H9 (cell line): ENCODE measurements around the gene SPHK1. TPM values are rescaled to one million over a fixed set of nuclear protein-coding genes. Genes with fewer than 3 reads are reported as not detected.

Experiments
- DNase-seq: peaks from one replicate; pipeline ENCODE4 v3.0.0-alpha.2; 2017
- H2AFZ ChIP-seq: one replicate; pipeline ENCODE4 v1.6.1; 2013; ENCODE audit warnings: mild to moderate bottlenecking, low read length, control low read depth, moderate library complexity
- H2AK5ac ChIP-seq: 2 replicates; pipeline ENCODE4 v1.6.1; 2013; ENCODE audit warnings: low read length, control low read depth, mixed read lengths; ENCODE audit not compliant: insufficient read length
- H2BK120ac ChIP-seq: one replicate; pipeline ENCODE4 v1.6.1; 2013; ENCODE audit warnings: low read depth, mild to moderate bottlenecking, low read length, control low read depth, inconsistent platforms; ENCODE audit not compliant: poor library complexity, severe bottlenecking
- H2BK12ac ChIP-seq: 2 replicates; pipeline ENCODE4 v1.6.1; 2013; ENCODE audit warnings: low read length, control low read depth, mixed read lengths, low read depth; ENCODE audit not compliant: insufficient read length
- H2BK15ac ChIP-seq: 2 replicates; pipeline ENCODE4 v1.6.1; 2013; ENCODE audit warnings: low read depth, low read length, control low read depth
- H2BK20ac ChIP-seq: one replicate; pipeline ENCODE4 v1.6.1; 2013; ENCODE audit warnings: low read depth, mild to moderate bottlenecking, low read length, control low read depth, inconsistent platforms; ENCODE audit not compliant: poor library complexity, severe bottlenecking
- H2BK5ac ChIP-seq: 2 replicates; pipeline ENCODE4 v1.6.1; 2013; ENCODE audit warnings: low read length, control low read depth, mixed read lengths; ENCODE audit not compliant: insufficient read length
- H3K14ac ChIP-seq: 2 replicates; pipeline ENCODE4 v1.6.1; 2013; ENCODE audit warnings: low read length, control low read depth; ENCODE audit not compliant: insufficient read depth
- H3K18ac ChIP-seq: 2 replicates; pipeline ENCODE4 v1.6.1; 2013; ENCODE audit warnings: low read depth, mild to moderate bottlenecking, mixed read lengths, low read length, control low read depth; ENCODE audit not compliant: insufficient read length
- H3K23ac ChIP-seq: 2 replicates; pipeline ENCODE4 v1.6.1; 2013; ENCODE audit warnings: low read length, control low read depth, mixed read lengths, low read depth; ENCODE audit not compliant: insufficient read length
- H3K23me2 ChIP-seq: 2 replicates; pipeline ENCODE4 v1.6.1; 2013; ENCODE audit warnings: low read depth, mild to moderate bottlenecking, mixed read lengths, low read length, control low read depth; ENCODE audit not compliant: insufficient read length, poor library complexity, severe bottlenecking
- H3K27ac ChIP-seq: 2 replicates; pipeline ENCODE4 v1.5.1; 2013; ENCODE audit warnings: low read length, control low read depth, mixed read lengths, low read depth; ENCODE audit not compliant: insufficient read length
- H3K27me3 ChIP-seq: 2 replicates; pipeline ENCODE4 v1.6.1; 2013; ENCODE audit warnings: low read length, control low read depth, inconsistent platforms; ENCODE audit not compliant: insufficient read depth
- H3K4ac ChIP-seq: 2 replicates; pipeline ENCODE4 v1.6.1; 2013; ENCODE audit warnings: low read depth, mild to moderate bottlenecking, control low read depth, inconsistent platforms, low read length, moderate library complexity
- H3K4me1 ChIP-seq: 2 replicates; pipeline ENCODE4 v1.6.1; 2013; ENCODE audit warnings: low read length, control low read depth, inconsistent platforms; ENCODE audit not compliant: insufficient read depth
- H3K4me2 ChIP-seq: 2 replicates; pipeline ENCODE4 v1.6.1; 2013; ENCODE audit warnings: low read length, control low read depth, mixed read lengths; ENCODE audit not compliant: insufficient read length, insufficient read depth
- H3K56ac ChIP-seq: 2 replicates; pipeline ENCODE4 v1.6.1; 2013; ENCODE audit warnings: low read depth, mild to moderate bottlenecking, mixed read lengths, low read length, control low read depth; ENCODE audit not compliant: insufficient read length
- H3K79me1 ChIP-seq: 2 replicates; pipeline ENCODE4 v1.6.1; 2013; ENCODE audit warnings: low read depth, mild to moderate bottlenecking, moderate library complexity, low read length, control low read depth, inconsistent platforms; ENCODE audit not compliant: insufficient read depth, poor library complexity, severe bottlenecking
- H3K79me2 ChIP-seq: 2 replicates; pipeline ENCODE4 v1.6.1; 2013; ENCODE audit warnings: low read length, control low read depth, inconsistent platforms; ENCODE audit not compliant: insufficient read depth
- H3K9ac ChIP-seq: 2 replicates; pipeline ENCODE4 v1.6.1; 2013; ENCODE audit warnings: low read length, control low read depth, mixed read lengths; ENCODE audit not compliant: insufficient read length; ENCODE audit errors: extremely low read depth
- H3K9me3 ChIP-seq: one replicate; pipeline ENCODE4 v1.6.1; 2013; ENCODE audit warnings: low read depth, low read length, inconsistent platforms; ENCODE audit not compliant: control insufficient read depth
- H3T11ph ChIP-seq: one replicate; pipeline ENCODE4 v1.6.1; 2013; ENCODE audit warnings: mild to moderate bottlenecking, low read length, control low read depth, inconsistent platforms
- H4K20me1 ChIP-seq: one replicate; pipeline ENCODE4 v1.6.1; 2013; ENCODE audit not compliant: control insufficient read depth, insufficient read length, insufficient read depth
- H4K5ac ChIP-seq: 2 replicates; pipeline ENCODE4 v1.6.1; 2013; ENCODE audit warnings: low read depth, mild to moderate bottlenecking, mixed read lengths, low read length, control low read depth; ENCODE audit not compliant: insufficient read length
- H4K8ac ChIP-seq: replicated peaks from 2 replicates; pipeline ENCODE4 v1.6.1; 2013; ENCODE audit warnings: low read length, control low read depth, mixed read lengths, low read depth; ENCODE audit not compliant: insufficient read length
- H4K91ac ChIP-seq: 2 replicates; pipeline ENCODE4 v1.6.1; 2013; ENCODE audit warnings: low read depth, mild to moderate bottlenecking, moderate library complexity, mixed read lengths, low read length, control low read depth; ENCODE audit not compliant: insufficient read length
- H3K27ac Mint-ChIP-seq, 3 experiments: 2 replicates in 2 of 3; 3 replicates in 1 of 3; pipeline ENCODE4 v1.8.0; 2020 to 2021; ENCODE audit warnings: mixed read lengths in 3 of 3, mild to moderate bottlenecking in 1 of 3, moderate library complexity in 1 of 3
- H3K27me3 Mint-ChIP-seq: 2 replicates; pipeline ENCODE4 v1.8.0; 2021; ENCODE audit warnings: low read depth, mild to moderate bottlenecking, moderate library complexity, mixed read lengths
- H3K36me3 Mint-ChIP-seq, 3 experiments: 2 replicates in 2 of 3; 3 replicates in 1 of 3; pipeline ENCODE4 v1.8.0; 2020 to 2021; ENCODE audit warnings: low read depth in 3 of 3, mixed read lengths in 3 of 3; ENCODE audit not compliant: insufficient read depth in 1 of 3
- H3K4me1 Mint-ChIP-seq, 2 experiments: 2 replicates each; pipeline ENCODE4 v1.8.0; 2020; ENCODE audit warnings: mixed read lengths in 2 of 2
- H3K4me3 Mint-ChIP-seq, 2 experiments: 2 replicates in 1 of 2; 3 replicates in 1 of 2; pipeline ENCODE4 v1.8.0; 2020 to 2021; ENCODE audit warnings: mild to moderate bottlenecking in 2 of 2, mixed read lengths in 2 of 2, moderate library complexity in 1 of 2
- H3K9me3 Mint-ChIP-seq, 2 experiments: 2 replicates in 1 of 2; 3 replicates in 1 of 2; pipeline ENCODE4 v1.8.0; 2020; ENCODE audit warnings: mild to moderate bottlenecking in 2 of 2, mixed read lengths in 2 of 2, moderate library complexity in 1 of 2
- CTCF ChIP-seq: fragments of 200-600 bp; sonication (generic); conservative IDR thresholded peaks from 3 replicates; pipeline ENCODE4 v1.8.0; 2021; ENCODE audit warnings: antibody characterized with exemption, mild to moderate bottlenecking
- WGBS: extraction: QIAGEN DNeasy Blood & Tissue Kit; methylation state at CpG from one replicate; pipeline ENCODE4 v1.1.7; 2013; ENCODE audit warnings: missing lambda C conversion rate, low lambda C conversion rate, mixed read lengths; ENCODE audit not compliant: insufficient read length; ENCODE audit errors: extremely low coverage; 5-methylcytosine and 5-hydroxymethylcytosine counted together
- total RNA-seq: library from RNA; stranded (reverse); gene quantifications from 2 replicates; pipeline ENCODE4 v1.2.1, GENCODE V29; 2021

Gene SPHK1
- total RNA-seq, 1 experiment from 2014 or later, result 1.4 TPM

GRCh38 chr17:76381633-76382350 lies 2.6 kb upstream of the SPHK1 start:
- H3K4me3 Mint-ChIP-seq, result peak overlapping the region; percentile 81 to 96
- Histone ChIP-seq H4K8ac (no peak overlapping the region), H3K27me3 (peaks cover 16% of the 10 kb centered on the region; the same call in 1 of the 2 replicates), H3K23ac (no peak overlapping the region), H4K5ac (no peak overlapping the region), H3K4ac (no peak overlapping the region), H3K9me3 (no peaks in the 10 kb centered on the region), H4K20me1 (no peaks in the 10 kb centered on the region), H4K91ac (no peak overlapping the region), H3K18ac (no peak overlapping the region), H2BK12ac (no peak overlapping the region), H2AK5ac (no peak overlapping the region), H3K23me2 (peaks cover 17% of the 10 kb centered on the region), H3K4me2 (peak overlapping the region; percentile 79), H2BK20ac (no peak overlapping the region), H3K79me1 (no peaks in the 10 kb centered on the region), H2BK5ac (no peak overlapping the region), H3T11ph (no peak overlapping the region), H2BK15ac (no peak overlapping the region), H2BK120ac (no peak overlapping the region), H2AFZ (no peak overlapping the region), H3K4me1 (0 out of 2 replicates have a peak, but pooled peaks cover 2% of the 10 kb centered on the region), H3K79me2 (no peaks in the 10 kb centered on the region), H3K56ac (no peak overlapping the region), H3K9ac (no peak overlapping the region), H3K27ac (no peak overlapping the region), H3K14ac (no peak overlapping the region)
- H3K27ac Mint-ChIP-seq, result no peak overlapping the region; a peak in 1 of 7 replicates
- peak; percentile 46 for DNase-seq
- no peaks in the 10 kb centered on the region; a peak in 2 of 5 replicates for H3K9me3 Mint-ChIP-seq
- no CpG with 5 or more reads among the region's 19 CpGs for WGBS
- TF ChIP-seq CTCF, result no peak
- H3K27me3 Mint-ChIP-seq, result peaks cover 66% of the 10 kb centered on the region
- H3K4me1 Mint-ChIP-seq, result peaks cover 13 to 27% of the 10 kb centered on the region in 2 experiments
- peaks cover 0 to 2% (median 0%) of the 10 kb centered on the region in 3 experiments; a peak in 2 of 7 replicates for H3K36me3 Mint-ChIP-seq
